Activated T-cell treated with anti-CD3 and anti-CD28 coated beads, Interleukin-2, amount 50 U/mL, for 72 hours (primary cell): ENCODE data around the gene FOXP2. TPM values are rescaled to one million over a fixed set of nuclear protein-coding genes. Genes with fewer than 3 reads are reported as not detected.
"Not testable (repeated sequence)": the region's sequence is repeated elsewhere in the genome, so short reads cannot be mapped to it uniquely, and the experiment has no call there.

Experiments
- ATAC-seq, 2 donors: fragments of 150-1000 bp; cut with Tn5 transposase; replicated peaks in 1 of 2; 2 replicates each; pipeline ENCODE4 v1.10.0; 2021; ENCODE audit warnings: moderate library complexity in 2 of 2, mild to moderate bottlenecking in 1 of 2
- DNase-seq, 2 donors: peaks; one replicate each; pipeline ENCODE4 v3.0.0; 2021 to 2022; ENCODE audit warnings: mixed read lengths in 1 of 2
- H3K27ac Mint-ChIP-seq: one replicate; pipeline ENCODE4 v1.8.0; 2022; ENCODE audit warnings: mild to moderate bottlenecking, moderate library complexity, mixed read lengths
- H3K27me3 Mint-ChIP-seq: one replicate; pipeline ENCODE4 v1.8.0; 2022; ENCODE audit warnings: low read depth, mixed read lengths
- H3K36me3 Mint-ChIP-seq, 2 donors: one replicate each; pipeline ENCODE4 v1.8.0; 2022; ENCODE audit warnings: mixed read lengths in 2 of 2, mild to moderate bottlenecking in 1 of 2; ENCODE audit not compliant: insufficient read depth in 2 of 2
- H3K4me1 Mint-ChIP-seq: one replicate; pipeline ENCODE4 v1.8.0; 2022; ENCODE audit warnings: low read depth, mixed read lengths
- H3K4me3 Mint-ChIP-seq, 2 donors: one replicate each; pipeline ENCODE4 v1.8.0; 2022; ENCODE audit warnings: mild to moderate bottlenecking in 2 of 2, mixed read lengths in 2 of 2, moderate library complexity in 2 of 2
- H3K9me3 Mint-ChIP-seq, 2 donors: one replicate each; pipeline ENCODE4 v1.8.0; 2022; ENCODE audit warnings: mixed read lengths in 2 of 2
- total RNA-seq, 2 donors: library from RNA; stranded (reverse); gene quantifications; one replicate each; pipeline ENCODE4 v1.2.3, GENCODE V29; 2022

The FOXP2 gene
- total RNA-seq, 2 donors from 2014 or later, result not detected

GRCh38 chr7:114432061-114432460 is 17.4 kb downstream of the FOXP2 start:
- Mint-ChIP-seq H3K27ac (no peak overlapping the region), H3K9me3 (peaks cover 0 to 3% of the 10 kb centered on the region in 2 donors), H3K27me3 (no peaks in the 10 kb centered on the region), H3K4me1 (no peaks in the 10 kb centered on the region), H3K4me3 (no peak overlapping the region), H3K36me3 (no peaks in the 10 kb centered on the region)
- ATAC-seq (no peak), DNase-seq (no peak)

- no peak overlapping the region for H3K27ac Mint-ChIP-seq
- DNase-seq (no peak), ATAC-seq (no peak)
- peaks cover 0 to 3% of the 10 kb centered on the region in 2 donors for H3K9me3 Mint-ChIP-seq
- no peaks in the 10 kb centered on the region for H3K4me1 Mint-ChIP-seq
- no peaks in the 10 kb centered on the region for H3K27me3 Mint-ChIP-seq
- no peak overlapping the region for H3K4me3 Mint-ChIP-seq
- no peaks in the 10 kb centered on the region for H3K36me3 Mint-ChIP-seq
These were observed 18.1 kb downstream of the FOXP2 start for GRCh38 chr7:114432703-114433102.

GRCh38 chr7:114439581-114439980 is 25.0 kb downstream of the FOXP2 start:
- ATAC-seq (no peak), DNase-seq (no peak)
- H3K27ac Mint-ChIP-seq, result no peak overlapping the region
- H3K4me3 Mint-ChIP-seq, result no peak overlapping the region
- no peaks in the 10 kb centered on the region for H3K36me3 Mint-ChIP-seq
- peaks cover 0 to 3% of the 10 kb centered on the region in 2 donors for H3K9me3 Mint-ChIP-seq
- no peaks in the 10 kb centered on the region for H3K4me1 Mint-ChIP-seq
- no peaks in the 10 kb centered on the region for H3K27me3 Mint-ChIP-seq

- not testable (repeated sequence) for H3K36me3 Mint-ChIP-seq, DNase-seq, H3K27ac Mint-ChIP-seq, H3K4me3 Mint-ChIP-seq, ATAC-seq, H3K4me1 Mint-ChIP-seq, H3K27me3 Mint-ChIP-seq, H3K9me3 Mint-ChIP-seq
These were observed 26.3 kb downstream of the FOXP2 start for GRCh38 chr7:114440927-114441326.

GRCh38 chr7:114444196-114444595 is 29.6 kb downstream of the FOXP2 start:
- no peaks in the 10 kb centered on the region for H3K9me3 Mint-ChIP-seq
- ATAC-seq, result no peak
- H3K27me3 Mint-ChIP-seq, result no peaks in the 10 kb centered on the region
- no peak overlapping the region for H3K27ac Mint-ChIP-seq
- no peaks in the 10 kb centered on the region for H3K4me1 Mint-ChIP-seq
- no peak for DNase-seq
- H3K36me3 Mint-ChIP-seq, result no peaks in the 10 kb centered on the region
- no peak overlapping the region for H3K4me3 Mint-ChIP-seq

GRCh38 chr7:114450431-114450830 is 35.8 kb downstream of the FOXP2 start:
- no peak overlapping the region for H3K27ac Mint-ChIP-seq
- ATAC-seq (no peak), DNase-seq (no peak)

GRCh38 chr7:114459574-114459973 is 45.0 kb downstream of the FOXP2 start:
- no peak for DNase-seq

More at GRCh38 chr7:114450431-114450830, 35.8 kb downstream of the FOXP2 start:
- Mint-ChIP-seq H3K4me3 (no peak overlapping the region), H3K27me3 (no peaks in the 10 kb centered on the region), H3K36me3 (no peaks in the 10 kb centered on the region), H3K4me1 (no peaks in the 10 kb centered on the region), H3K9me3 (no peaks in the 10 kb centered on the region)

GRCh38 chr7:114460021-114460420 is 45.4 kb downstream of the FOXP2 start:
- no peaks in the 10 kb centered on the region for H3K9me3 Mint-ChIP-seq
- DNase-seq, result no peak
- no peaks in the 10 kb centered on the region for H3K36me3 Mint-ChIP-seq

More at GRCh38 chr7:114459574-114459973, 45.0 kb downstream of the FOXP2 start:
- no peaks in the 10 kb centered on the region for H3K36me3 Mint-ChIP-seq
- no peaks in the 10 kb centered on the region for H3K4me1 Mint-ChIP-seq
- no peaks in the 10 kb centered on the region for H3K27me3 Mint-ChIP-seq
- no peak overlapping the region for H3K27ac Mint-ChIP-seq
- H3K9me3 Mint-ChIP-seq, result no peaks in the 10 kb centered on the region
- no peak for ATAC-seq
- H3K4me3 Mint-ChIP-seq, result no peak overlapping the region

GRCh38 chr7:114466917-114467316 is 52.3 kb downstream of the FOXP2 start:
- Mint-ChIP-seq H3K36me3 (no peaks in the 10 kb centered on the region), H3K9me3 (no peaks in the 10 kb centered on the region), H3K27ac (no peak overlapping the region), H3K27me3 (no peaks in the 10 kb centered on the region), H3K4me1 (no peaks in the 10 kb centered on the region), H3K4me3 (no peak overlapping the region)
- DNase-seq (no peak), ATAC-seq (no peak)

More at GRCh38 chr7:114460021-114460420, 45.4 kb downstream of the FOXP2 start:
- no peak overlapping the region for H3K4me3 Mint-ChIP-seq
- no peak overlapping the region for H3K27ac Mint-ChIP-seq
- ATAC-seq, result no peak
- H3K4me1 Mint-ChIP-seq, result no peaks in the 10 kb centered on the region
- no peaks in the 10 kb centered on the region for H3K27me3 Mint-ChIP-seq

GRCh38 chr7:114468844-114469243 is 54.2 kb downstream of the FOXP2 start:
- Mint-ChIP-seq H3K27me3 (no peaks in the 10 kb centered on the region), H3K4me3 (no peak overlapping the region), H3K4me1 (no peaks in the 10 kb centered on the region), H3K9me3 (peaks cover 0 to 2% of the 10 kb centered on the region in 2 donors), H3K36me3 (no peaks in the 10 kb centered on the region), H3K27ac (no peak overlapping the region)
- ATAC-seq (no peak), DNase-seq (no peak)

GRCh38 chr7:114472896-114473512 is 58.4 kb downstream of the FOXP2 start:
- H3K36me3 Mint-ChIP-seq, result no peaks in the 10 kb centered on the region
- H3K4me3 Mint-ChIP-seq, result no peak overlapping the region
- no peaks in the 10 kb centered on the region for H3K4me1 Mint-ChIP-seq
- no peak overlapping the region for H3K27ac Mint-ChIP-seq
- DNase-seq (no peak), ATAC-seq (no peak)
- peaks cover 0 to 4% of the 10 kb centered on the region in 2 donors for H3K9me3 Mint-ChIP-seq
- H3K27me3 Mint-ChIP-seq, result no peaks in the 10 kb centered on the region

- DNase-seq, result no peak
- H3K27ac Mint-ChIP-seq, result no peak overlapping the region
- H3K36me3 Mint-ChIP-seq, result no peaks in the 10 kb centered on the region
- no peak overlapping the region for H3K4me3 Mint-ChIP-seq
- peaks cover 0 to 3% of the 10 kb centered on the region in 2 donors for H3K9me3 Mint-ChIP-seq
- H3K4me1 Mint-ChIP-seq, result no peaks in the 10 kb centered on the region
- H3K27me3 Mint-ChIP-seq, result no peaks in the 10 kb centered on the region
- ATAC-seq, result peak in 1 of 2 donors; percentile 39
These were observed 63.8 kb downstream of the FOXP2 start for GRCh38 chr7:114478384-114478783.

GRCh38 chr7:114481999-114482398 is 67.4 kb downstream of the FOXP2 start:
- no peak for ATAC-seq
- no peak overlapping the region for H3K27ac Mint-ChIP-seq
- no peaks in the 10 kb centered on the region for H3K27me3 Mint-ChIP-seq
- no peaks in the 10 kb centered on the region for H3K4me1 Mint-ChIP-seq
- no peak overlapping the region for H3K4me3 Mint-ChIP-seq
- peaks cover 0 to 3% of the 10 kb centered on the region in 2 donors for H3K9me3 Mint-ChIP-seq
- H3K36me3 Mint-ChIP-seq, result no peaks in the 10 kb centered on the region
- DNase-seq, result no peak

GRCh38 chr7:114484226-114484625 is 69.6 kb downstream of the FOXP2 start:
- ATAC-seq, result no peak
- Mint-ChIP-seq H3K27me3 (no peaks in the 10 kb centered on the region), H3K36me3 (peaks cover 4 to 5% of the 10 kb centered on the region in 2 donors), H3K27ac (no peak overlapping the region), H3K4me1 (no peaks in the 10 kb centered on the region), H3K4me3 (no peak overlapping the region), H3K9me3 (peaks cover 4 to 8% of the 10 kb centered on the region in 2 donors)
- DNase-seq, result no peak
